ENCODE data around the gene PALLD.

DNA sequence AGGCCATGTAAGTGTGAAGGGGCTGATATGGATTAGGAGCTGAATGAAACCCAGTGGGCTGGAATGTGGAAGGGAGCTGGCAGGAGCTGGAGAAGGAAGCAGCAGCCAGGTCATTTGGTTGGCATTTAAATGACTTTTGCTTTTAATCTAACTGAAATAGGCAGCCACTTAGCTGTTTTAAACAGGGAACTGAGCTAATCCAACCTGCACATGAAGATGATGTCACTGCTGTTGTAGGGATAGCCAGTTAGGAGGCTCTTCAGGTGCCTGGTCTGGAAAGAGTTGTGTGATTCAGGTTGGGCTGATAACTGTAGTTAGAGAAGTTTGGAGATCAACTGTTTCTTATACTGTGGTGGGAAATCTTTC, 122.4 kb downstream of the PALLD start:
- TF ChIP-seq POLR2A (IDR thresholded peaks at IDR 0.05; ENCODE audit: low read depth, low read length) (no peak), POLR2AphosphoS5 (IDR thresholded peaks at IDR 0.05; ENCODE audit: low read depth, low read length) (no peak), PAX5 (IDR thresholded peaks at IDR 0.05; ENCODE audit: insufficient read depth, low read length, severe bottlenecking) (no peak), SPI1 (IDR thresholded peaks at IDR 0.05; ENCODE audit: low read depth, low read length) (no peak), TAF1 (IDR thresholded peaks at IDR 0.05; ENCODE audit: low read depth, low read length) (no peak), POU2F2 (IDR thresholded peaks at IDR 0.05; ENCODE audit: low read depth, low read length) (no peak)

Measured in GM12891 (cell line).